ENCODE measurements around the gene KIF15.

KIF15 gene

GRCh38 chr3:44877333-44877732 is 115.7 kb downstream of the KIF15 start:
- no peak for DNase-seq (ENCODE audit: low spot score)

DNA sequence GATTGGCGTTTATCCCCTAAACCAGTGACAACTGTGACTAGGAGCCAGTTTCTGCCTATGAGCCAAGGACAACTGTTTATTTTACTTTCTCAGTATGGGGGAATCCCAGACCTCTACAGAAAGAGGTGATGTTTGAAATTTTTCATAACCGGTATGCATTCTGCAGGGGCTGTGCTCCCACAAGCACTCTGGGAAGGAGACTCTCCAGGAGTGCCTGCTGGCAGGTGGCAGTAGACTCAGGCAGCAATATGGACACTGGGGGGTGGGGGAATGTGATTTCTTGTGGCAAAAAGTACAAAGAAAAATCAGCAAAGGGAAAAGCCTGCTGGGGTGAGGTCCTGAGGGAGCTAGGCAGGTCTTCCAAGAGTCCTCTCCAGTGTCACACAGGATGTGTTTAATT is 118.7 kb downstream of the KIF15 start:
- no peak for DNase-seq (ENCODE audit: low spot score)

GRCh38 chr3:44883213-44883955 is 121.8 kb downstream of the KIF15 start:
- DNase-seq (ENCODE audit: low spot score) = no peak

DNA sequence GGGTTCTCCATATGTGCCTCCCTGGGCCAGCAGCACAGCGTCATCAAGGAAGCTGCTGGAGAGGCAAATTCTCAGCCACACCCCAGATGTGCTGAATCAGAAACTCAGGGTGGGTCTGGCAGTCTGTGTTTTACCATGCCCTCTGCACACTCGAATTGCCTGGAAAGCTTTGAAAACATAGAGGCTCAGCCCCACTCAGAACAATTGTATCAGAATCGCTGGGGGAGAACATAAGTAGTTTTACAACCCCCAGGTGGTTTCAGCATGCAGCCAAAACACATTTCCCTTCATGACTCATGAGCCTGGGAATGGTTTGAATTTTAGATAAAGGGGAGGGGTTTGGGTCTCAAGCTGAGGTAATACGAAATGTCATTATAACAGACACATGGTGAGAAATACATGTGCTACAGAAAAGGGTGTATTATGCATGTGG is 122.4 kb downstream of the KIF15 start:
- peak; percentile 25 for DNase-seq (ENCODE audit: low spot score)

DNA sequence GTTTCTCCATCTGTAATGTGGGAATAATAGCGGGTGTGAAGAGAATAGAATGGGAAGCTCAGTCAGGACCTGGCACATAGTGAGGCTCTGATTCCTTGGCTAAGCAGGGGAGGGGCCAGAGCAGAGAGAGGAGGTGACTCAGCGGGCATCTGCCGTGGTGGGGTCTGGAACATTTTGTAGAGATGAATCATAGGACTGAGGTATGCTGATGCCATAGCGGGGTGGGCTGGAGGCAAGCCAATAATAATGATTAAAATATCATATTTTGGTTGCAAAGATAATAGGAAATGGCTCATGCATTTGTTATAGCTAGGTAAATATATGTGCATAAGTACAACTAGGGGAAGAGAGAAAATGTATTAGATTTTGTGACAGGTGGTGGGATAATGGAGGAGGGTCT is 124.0 kb downstream of the KIF15 start:
- DNase-seq (ENCODE audit: low spot score) = peak; percentile 70

- DNase-seq (ENCODE audit: low spot score) = no peak
Measured at GRCh38 chr3:44886561-44886960, 125.0 kb downstream of the KIF15 start.

DNA sequence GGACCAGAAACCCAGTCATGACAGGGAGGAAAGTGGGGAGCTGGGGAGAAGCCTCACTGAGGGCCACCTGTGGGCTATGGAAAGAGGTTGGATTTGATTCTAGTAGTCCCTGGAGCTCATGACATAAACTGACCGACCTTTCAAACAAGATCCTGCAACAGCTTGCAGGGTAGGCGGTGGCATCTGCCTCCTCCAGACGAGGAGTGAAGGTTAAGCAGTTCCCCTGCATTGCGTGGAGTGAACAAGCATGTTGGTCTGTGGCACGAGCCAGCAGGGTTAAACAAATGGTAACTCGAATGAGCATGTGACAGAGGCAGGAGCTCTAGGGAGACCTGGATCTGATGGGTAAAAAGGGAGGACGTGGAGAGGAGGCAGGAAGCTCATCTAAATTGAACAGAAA is 125.5 kb downstream of the KIF15 start:
- DNase-seq (ENCODE audit: low spot score) = no peak

- DNase-seq (ENCODE audit: low spot score) = no peak
Measured at GRCh38 chr3:44890258-44890657, 128.7 kb downstream of the KIF15 start.

DNA sequence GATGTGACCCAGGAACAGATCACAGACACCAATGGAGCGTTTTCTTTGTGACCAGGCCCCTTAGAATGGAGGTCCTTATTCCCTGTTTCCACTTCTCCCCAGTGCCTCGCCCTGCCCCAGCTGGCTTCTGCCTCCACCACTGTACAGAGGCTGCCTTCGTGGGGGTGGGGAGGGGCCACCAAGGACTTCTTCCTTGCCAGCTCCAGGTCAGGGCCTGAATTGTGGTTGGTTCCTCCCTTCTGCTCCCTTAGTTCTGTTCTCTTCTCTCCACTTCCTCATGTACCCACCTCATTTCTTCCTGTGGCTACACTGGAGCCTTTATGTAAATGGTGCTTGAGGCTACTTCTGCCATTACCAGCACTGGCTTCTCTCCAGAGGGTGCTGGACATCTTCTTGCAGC is 129.3 kb downstream of the KIF15 start:
- no peak for DNase-seq (ENCODE audit: low spot score)

GRCh38 chr3:44892689-44893088 is 131.1 kb downstream of the KIF15 start:
- DNase-seq (ENCODE audit: low spot score) = no peak

DNA sequence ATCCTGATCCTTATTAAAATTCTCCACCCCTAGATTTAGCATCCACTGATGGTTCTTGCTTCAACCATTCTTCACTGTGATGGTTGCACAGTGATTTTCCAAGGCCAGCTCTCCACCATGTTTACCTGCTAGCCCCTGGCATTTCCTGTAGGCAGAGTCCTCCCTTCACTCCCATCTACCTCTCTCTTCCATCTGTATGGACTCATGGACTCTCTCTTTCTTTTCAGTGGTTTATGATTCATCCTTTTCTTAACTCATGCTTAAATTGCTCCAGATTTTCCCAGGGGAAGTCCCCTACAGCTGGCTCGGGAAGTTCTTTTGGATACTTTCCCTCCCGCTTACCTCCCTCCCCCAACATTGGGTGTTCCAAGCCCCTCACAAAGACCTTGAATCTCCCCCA is 131.5 kb downstream of the KIF15 start:
- no peak for DNase-seq (ENCODE audit: low spot score)

DNA sequence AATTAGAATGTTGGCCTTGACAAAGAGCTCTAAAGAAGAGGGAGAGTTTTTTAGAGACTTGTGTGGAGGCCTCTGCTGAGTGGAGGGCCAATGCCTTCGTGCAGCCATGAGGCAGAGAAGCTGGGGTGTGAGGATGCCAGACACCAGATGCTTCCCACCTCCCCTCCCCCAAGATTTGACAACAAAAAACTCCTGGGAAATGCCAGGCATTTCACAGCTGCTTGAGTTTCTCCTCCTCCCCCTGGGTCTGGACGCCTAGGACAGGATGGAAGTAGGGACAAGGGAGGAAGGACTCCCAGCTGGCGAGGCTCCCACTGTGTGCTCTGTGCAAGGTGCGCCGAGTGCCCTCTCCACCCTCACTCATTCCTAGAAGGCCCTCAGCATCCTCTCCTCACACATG is 132.9 kb downstream of the KIF15 start:
- no peak for DNase-seq (ENCODE audit: low spot score)

DNA sequence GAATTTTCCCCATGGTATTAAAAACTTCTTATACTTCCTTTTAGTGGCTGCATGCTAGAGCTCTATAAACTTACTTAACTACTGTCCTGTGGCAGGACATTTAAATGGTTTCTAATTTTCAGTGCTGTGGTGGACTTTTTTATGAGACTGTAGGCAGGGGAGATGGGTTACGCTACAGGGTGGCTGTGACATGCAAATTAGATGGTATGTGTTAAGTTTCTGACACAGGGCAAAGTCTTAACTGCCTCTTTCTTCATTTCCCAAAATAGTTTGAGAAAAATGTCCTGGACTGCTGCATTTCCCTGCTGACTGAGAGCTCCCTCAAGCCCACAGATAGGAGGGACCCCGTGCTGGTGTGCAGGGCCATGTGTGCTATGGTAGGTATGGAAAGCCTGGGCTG is 134.8 kb downstream of the KIF15 start:
- DNase-seq (ENCODE audit: low spot score) = no peak

DNA sequence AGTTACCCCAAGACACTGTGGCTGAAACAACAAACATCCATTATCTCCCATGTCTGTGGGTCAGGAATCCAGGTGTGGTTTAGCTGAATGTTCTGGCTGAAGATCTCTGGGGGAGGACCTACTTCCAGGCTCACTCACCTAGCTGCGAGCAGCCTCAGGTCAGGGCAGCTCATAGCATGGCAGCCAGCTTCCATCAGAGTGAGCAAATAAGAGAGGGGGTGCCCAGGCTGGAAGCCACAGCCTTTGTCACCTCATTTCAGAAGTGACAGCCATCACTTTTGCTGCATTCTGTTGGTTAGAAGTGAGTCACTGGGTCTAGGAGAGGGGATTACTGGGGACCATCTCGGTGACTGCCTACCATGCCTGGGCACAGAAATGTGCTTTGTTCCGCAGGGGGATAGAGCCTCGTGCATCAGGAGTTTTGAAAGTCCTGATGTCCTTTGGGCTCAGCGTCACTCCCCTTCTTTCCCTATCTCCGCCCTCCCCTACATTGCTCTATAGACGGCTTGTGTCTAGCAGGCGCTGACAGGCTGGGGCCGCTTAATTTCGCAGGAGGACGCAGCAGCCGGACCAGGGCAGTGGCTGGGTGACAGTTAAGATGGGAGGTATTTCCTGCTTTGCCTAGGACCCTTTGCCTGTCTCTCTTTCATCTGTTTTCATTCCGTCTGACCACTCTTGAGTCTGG is 138.2 kb downstream of the KIF15 start:
- DNase-seq (ENCODE audit: low spot score) = no peak

GRCh38 chr3:44902628-44903027 is 141.0 kb downstream of the KIF15 start:
- DNase-seq (ENCODE audit: low spot score) = no peak
